ENCODE measurements around the gene HIVEP1.

GRCh38 chr6:12060780-12061609, 48.9 kb downstream of the HIVEP1 start:
- no peak for TF ChIP-seq RXRA (IDR thresholded peaks at IDR 0.05; ENCODE audit: insufficient read depth, low read depth, low read length)
- TF ChIP-seq POLR2A (IDR thresholded peaks at IDR 0.05; ENCODE audit: control extremely low read depth in 1 of 2, low read depth in 2 of 2, low read length in 2 of 2) = no peak
- TF ChIP-seq MAX (IDR thresholded peaks at IDR 0.05) = 0 out of 2 replicates have a peak, but pooled peaks have one; percentile 24
- no peak for TF ChIP-seq RAD21 (IDR thresholded peaks at IDR 0.05 in 1 of 2, conservative IDR thresholded peaks at IDR 0.05 in 1 of 2; ENCODE audit: low read depth in 2 of 2, low read length in 2 of 2)
- no peak for TF ChIP-seq CTCF (IDR thresholded peaks at IDR 0.05; ENCODE audit: control extremely low read depth in 1 of 3, insufficient read depth in 1 of 3, low read depth in 1 of 3, low read length in 3 of 3)
- no peak for TF ChIP-seq JUN (IDR thresholded peaks at IDR 0.05; ENCODE audit: low read depth, low read length)
- no peak for TF ChIP-seq ATF3 (IDR thresholded peaks at IDR 0.05; ENCODE audit: insufficient read depth, low read depth, low read length)
- TF ChIP-seq BACH1 (IDR thresholded peaks at IDR 0.05; ENCODE audit: low read length) = 0 out of 2 replicates have a peak, but pooled peaks have one; percentile 36
- TF ChIP-seq CTBP2 (IDR thresholded peaks at IDR 0.05; ENCODE audit: borderline replicate concordance, insufficient read depth, insufficient read length, low read length) = no peak
